HG03108 (cell line): ENCODE results near the gene ITPRID1.

ENCODE experiments used
- ATAC-seq: cut with Tn5 transposase; IDR thresholded peaks from one replicate; pipeline ENCODE4 v1.9.1; 2021; ENCODE audit warnings: moderate library complexity; ENCODE audit not compliant: unreplicated experiment

The ITPRID1 gene

DNA sequence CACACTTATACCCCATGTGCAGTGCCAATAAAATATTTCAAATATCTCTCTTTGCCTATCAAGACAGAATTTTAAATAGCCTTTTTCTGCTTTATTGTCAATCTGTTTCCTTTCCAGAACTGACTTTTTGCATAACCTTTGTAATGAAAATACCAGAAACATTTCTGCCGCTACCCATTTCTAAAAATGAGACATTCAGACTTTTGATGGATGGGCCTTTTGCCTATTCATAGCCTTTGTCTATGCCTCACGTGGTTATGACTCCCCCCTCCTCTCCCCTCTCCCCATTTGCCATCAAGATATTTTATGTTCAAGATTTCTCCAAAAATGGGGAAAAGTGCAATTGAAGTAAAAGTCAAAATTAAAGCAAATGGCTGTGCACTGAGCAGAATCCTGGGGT is 179.0 kb downstream of the ITPRID1 start:
- no peak for ATAC-seq

DNA sequence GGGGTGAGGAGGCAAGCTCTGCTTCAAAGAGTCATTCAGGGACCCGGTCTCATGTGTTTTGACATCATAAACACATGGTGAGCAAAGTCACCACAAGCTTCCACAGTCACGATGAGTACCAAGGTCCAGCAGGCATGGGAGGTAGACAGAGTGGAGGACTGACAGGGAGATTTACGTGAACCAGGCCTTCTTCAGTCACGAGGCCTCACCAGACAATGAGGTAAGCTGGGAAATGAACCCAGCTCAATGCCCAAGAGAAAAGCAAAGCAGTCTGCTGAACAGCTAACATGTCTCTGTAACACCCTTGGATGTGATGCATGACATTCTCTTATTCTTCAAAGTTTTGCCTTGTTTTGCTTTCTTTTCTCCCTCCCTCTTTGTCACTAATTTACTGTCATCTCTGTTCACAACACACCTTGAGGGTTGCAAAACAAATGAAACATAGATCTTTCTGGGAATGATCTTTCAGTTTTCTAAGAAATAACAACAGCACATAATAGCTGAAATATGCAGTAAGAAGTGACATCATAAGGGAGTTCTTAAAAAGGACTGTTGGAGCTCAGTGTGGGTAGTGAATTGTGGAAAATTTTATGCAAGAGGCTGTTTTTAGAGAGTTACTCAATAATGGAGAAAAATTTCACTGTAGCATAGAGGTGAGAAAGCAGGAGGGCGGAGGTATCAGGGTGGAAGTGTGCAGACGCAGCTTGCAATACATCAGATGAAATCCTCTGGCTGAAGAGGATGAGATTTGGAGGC is 182.1 kb downstream of the ITPRID1 start:
- ATAC-seq, result no peak

GRCh38 chr7:31699050-31699449 is 185.2 kb downstream of the ITPRID1 start:
- ATAC-seq, result no peak

GRCh38 chr7:31702354-31702753 is 188.5 kb downstream of the ITPRID1 start:
- ATAC-seq, result no peak

- no peak for ATAC-seq
Measured at GRCh38 chr7:31705377-31705776, 191.5 kb downstream of the ITPRID1 start.

GRCh38 chr7:31707089-31707488 is 193.2 kb downstream of the ITPRID1 start:
- ATAC-seq, result no peak
